ENCODE results near the gene IFRD1. TPM values are rescaled to one million over a fixed set of nuclear protein-coding genes. Genes with fewer than 3 reads are reported as not detected.

The IFRD1 gene, protein sequence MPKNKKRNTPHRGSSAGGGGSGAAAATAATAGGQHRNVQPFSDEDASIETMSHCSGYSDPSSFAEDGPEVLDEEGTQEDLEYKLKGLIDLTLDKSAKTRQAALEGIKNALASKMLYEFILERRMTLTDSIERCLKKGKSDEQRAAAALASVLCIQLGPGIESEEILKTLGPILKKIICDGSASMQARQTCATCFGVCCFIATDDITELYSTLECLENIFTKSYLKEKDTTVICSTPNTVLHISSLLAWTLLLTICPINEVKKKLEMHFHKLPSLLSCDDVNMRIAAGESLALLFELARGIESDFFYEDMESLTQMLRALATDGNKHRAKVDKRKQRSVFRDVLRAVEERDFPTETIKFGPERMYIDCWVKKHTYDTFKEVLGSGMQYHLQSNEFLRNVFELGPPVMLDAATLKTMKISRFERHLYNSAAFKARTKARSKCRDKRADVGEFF
- total RNA-seq (2022; extraction: Qiagen RNA extraction), result 29.8 to 39.3 TPM (median 35.0 TPM) in 5 replicates

DNA sequence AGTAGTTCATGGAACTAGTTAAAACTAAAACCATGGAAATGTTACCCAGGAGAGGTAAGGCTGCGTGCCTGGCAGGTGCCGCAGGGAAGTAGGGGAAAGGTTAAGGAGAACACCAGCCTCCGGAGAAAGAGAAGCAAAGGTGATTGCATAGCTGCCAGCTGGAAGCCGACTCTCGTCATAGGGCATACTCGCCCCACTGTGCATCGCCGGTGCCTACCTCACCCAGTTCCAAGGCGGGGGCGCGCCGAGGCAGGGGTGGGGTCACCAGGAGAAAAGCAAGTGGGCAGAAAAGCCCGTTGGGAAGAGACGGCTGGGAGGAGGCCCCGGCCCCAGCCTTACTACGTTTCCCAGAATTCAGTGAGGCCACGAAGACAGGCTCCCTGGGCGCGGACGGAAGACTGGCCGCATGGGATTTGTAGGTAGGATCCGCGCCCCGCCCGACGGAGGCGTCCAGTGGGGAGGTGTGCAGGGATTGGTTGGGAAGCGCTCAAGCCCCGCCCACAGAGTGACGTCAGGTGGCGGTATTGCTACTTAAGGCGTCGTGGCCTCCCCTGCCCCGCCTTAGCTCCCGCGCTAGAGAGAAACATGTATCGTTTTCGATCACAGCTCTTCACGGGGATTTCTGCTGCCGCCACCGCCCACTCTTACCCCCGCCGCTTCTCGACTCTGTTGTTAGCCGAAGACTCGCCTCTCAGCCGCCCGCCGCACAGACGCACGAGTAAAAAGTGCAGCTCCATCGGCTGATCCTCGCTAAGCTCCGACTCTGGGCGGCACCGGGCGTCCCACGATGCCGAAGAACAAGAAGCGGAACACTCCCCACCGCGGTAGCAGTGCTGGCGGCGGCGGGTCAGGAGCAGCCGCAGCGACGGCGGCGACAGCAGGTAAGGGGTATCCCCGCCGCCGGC is at the start of gene IFRD1:
Gene IFRD1 (plus strand): TSS at position 559 of the 905 bp plus-strand sequence. CDS start 229 bp downstream, at position 788.

Other genes starting within 250 kb of the IFRD1 start
- 3.7 to 6.3 TPM (median 5.6 TPM) in 5 replicates for gene DOCK4, start 244.1 kb upstream of the IFRD1 start, total RNA-seq (2022; extraction: Qiagen RNA extraction)
- gene ZNF277, start 243.8 kb upstream of the IFRD1 start, total RNA-seq (2022; extraction: Qiagen RNA extraction), result 10.0 to 17.4 TPM (median 14.0 TPM) in 5 replicates
- 0.47 to 1.0 TPM (median 0.71 TPM) in 5 replicates for gene LSMEM1, start 30.5 kb downstream of the IFRD1 start, total RNA-seq (2022; extraction: Qiagen RNA extraction)

Measured in A549 treated with CORT108297 at 1 μM for 4 hours (cell line).